Effector CD4-positive, alpha-beta T cell (primary cell): ENCODE measurements around the gene VPS8.

Experiments
- DNase-seq: peaks from one replicate; pipeline ENCODE4 v3.0.0-alpha.2; 2020

VPS8 gene

GRCh38 chr3:185065059-185065458 is 253.1 kb downstream of the VPS8 start:
- no peak for DNase-seq

- no peak for DNase-seq
Measured at GRCh38 chr3:185066251-185066650, 254.3 kb downstream of the VPS8 start.

- no peak for DNase-seq
Measured at GRCh38 chr3:185067173-185067572, 255.2 kb downstream of the VPS8 start.

GRCh38 chr3:185069037-185070030 is 257.4 kb downstream of the VPS8 start:
- no peak for DNase-seq

GRCh38 chr3:185070491-185071286 is 258.7 kb downstream of the VPS8 start:
- DNase-seq = no peak

- no peak for DNase-seq
Measured at GRCh38 chr3:185071287-185071800, 259.4 kb downstream of the VPS8 start.

- no peak for DNase-seq
Measured at GRCh38 chr3:185075547-185075946, 263.6 kb downstream of the VPS8 start.

- no peak for DNase-seq
Measured at GRCh38 chr3:185076219-185076618, 264.3 kb downstream of the VPS8 start.

GRCh38 chr3:185079625-185080024 is 267.7 kb downstream of the VPS8 start:
- no peak for DNase-seq

- DNase-seq = no peak
Measured at GRCh38 chr3:185081521-185081920, 269.6 kb downstream of the VPS8 start.

GRCh38 chr3:185082149-185082548 is 270.2 kb downstream of the VPS8 start:
- no peak for DNase-seq

- no peak for DNase-seq
Measured at GRCh38 chr3:185082829-185083228, 270.9 kb downstream of the VPS8 start.

- no peak for DNase-seq
Measured at GRCh38 chr3:185084402-185084801, 272.4 kb downstream of the VPS8 start.

GRCh38 chr3:185084901-185085300 is 272.9 kb downstream of the VPS8 start:
- DNase-seq = no peak

- no peak for DNase-seq
Measured at GRCh38 chr3:185087419-185087818, 275.5 kb downstream of the VPS8 start.

GRCh38 chr3:185089343-185089742 is 277.4 kb downstream of the VPS8 start:
- DNase-seq = no peak

GRCh38 chr3:185089751-185090150 is 277.8 kb downstream of the VPS8 start:
- DNase-seq = no peak

- no peak for DNase-seq
Measured at GRCh38 chr3:185090811-185091210, 278.8 kb downstream of the VPS8 start.

- DNase-seq = no peak
Measured at GRCh38 chr3:185093116-185093515, 281.1 kb downstream of the VPS8 start.

- DNase-seq = no peak
Measured at GRCh38 chr3:185094697-185095096, 282.7 kb downstream of the VPS8 start.
